ENCODE results near the gene SEMA4A. TPM values are rescaled to one million over a fixed set of nuclear protein-coding genes. Genes with fewer than 3 reads are reported as not detected.

Gene SEMA4A
- total RNA-seq, 3 donors from 2014 or later (not counting 1 experiment from before 2014, with no cell fraction given) = 2.6 to 13.0 (median 7.0) TPM

DNA sequence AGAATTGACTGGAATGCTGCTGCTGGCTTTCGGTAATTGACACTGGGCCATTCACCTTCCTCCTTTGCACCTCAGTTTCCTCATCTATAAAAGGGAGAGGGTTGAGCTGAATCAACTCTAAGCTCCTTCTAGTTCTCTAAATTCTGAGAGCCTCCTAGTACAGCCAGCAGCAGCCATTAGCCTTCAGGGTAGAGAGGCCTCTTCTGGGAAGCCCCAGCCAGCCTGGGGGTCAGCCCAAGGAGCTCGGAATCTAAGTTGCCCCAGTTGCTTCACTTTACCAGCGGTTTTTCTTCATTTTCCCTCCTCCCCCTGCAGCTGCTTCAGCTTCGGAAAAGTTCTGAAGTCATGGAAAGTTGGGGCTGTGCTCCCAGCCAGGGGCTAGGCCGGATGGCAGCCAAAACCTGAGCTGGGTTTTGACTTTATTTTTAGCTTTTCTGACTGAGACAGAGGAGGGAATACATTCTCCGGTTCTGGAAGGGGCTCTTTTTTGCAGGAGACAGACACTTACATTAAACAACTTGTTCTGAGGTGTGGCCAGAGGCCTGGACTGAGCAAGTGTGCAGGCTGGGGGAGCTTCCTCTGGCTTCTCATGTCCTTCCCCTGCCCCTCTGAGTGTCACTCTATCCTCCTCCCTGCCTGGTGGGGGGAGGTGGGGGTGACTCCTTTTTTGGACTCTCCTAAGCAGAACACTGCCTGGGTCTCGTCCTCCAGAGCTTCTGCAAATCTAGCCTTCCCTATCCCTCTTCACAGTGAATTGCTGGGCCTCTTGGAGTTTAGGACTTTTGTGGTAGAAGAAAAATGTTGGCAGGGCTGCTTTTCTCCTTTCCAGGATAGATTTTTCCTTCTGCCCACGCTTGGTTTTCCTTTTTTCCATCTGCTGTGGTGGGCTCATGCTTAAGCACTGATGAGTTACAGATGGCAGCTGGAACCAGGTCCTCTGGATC lies 24.5 kb upstream of the SEMA4A start:
- Mint-ChIP-seq H3K9me3 (no peaks in the 10 kb centered on the region), H3K36me3 (no peaks in the 10 kb centered on the region), H3K4me3 (peak overlapping the region; percentile 53), H3K27ac (peak overlapping the region; percentile 64 to 92), H3K27me3 (ENCODE audit: low read depth in 2 of 2) (no peaks in the 10 kb centered on the region), H3K4me1 (peaks cover 21 to 43% of the 10 kb centered on the region in 2 donors)
- Histone ChIP-seq H3K4me3 (ENCODE audit: low read length) (no peak overlapping the region), H3K27ac (ENCODE audit: low read length) (no peak overlapping the region), H3K4me1 (ENCODE audit: control insufficient read depth, insufficient read depth, low read length) (peaks cover 66% of the 10 kb centered on the region), H3K27me3 (ENCODE audit: control insufficient read depth, insufficient read depth, low read length) (peaks cover 7% of the 10 kb centered on the region), H3K9me3 (ENCODE audit: control insufficient read depth, insufficient read depth, low read length) (no peaks in the 10 kb centered on the region), H3K36me3 (ENCODE audit: control insufficient read depth, insufficient read depth, low read length) (no peaks in the 10 kb centered on the region)
- DNase-seq (no peak), ATAC-seq (no peak)
- TF ChIP-seq, protein P1, sequence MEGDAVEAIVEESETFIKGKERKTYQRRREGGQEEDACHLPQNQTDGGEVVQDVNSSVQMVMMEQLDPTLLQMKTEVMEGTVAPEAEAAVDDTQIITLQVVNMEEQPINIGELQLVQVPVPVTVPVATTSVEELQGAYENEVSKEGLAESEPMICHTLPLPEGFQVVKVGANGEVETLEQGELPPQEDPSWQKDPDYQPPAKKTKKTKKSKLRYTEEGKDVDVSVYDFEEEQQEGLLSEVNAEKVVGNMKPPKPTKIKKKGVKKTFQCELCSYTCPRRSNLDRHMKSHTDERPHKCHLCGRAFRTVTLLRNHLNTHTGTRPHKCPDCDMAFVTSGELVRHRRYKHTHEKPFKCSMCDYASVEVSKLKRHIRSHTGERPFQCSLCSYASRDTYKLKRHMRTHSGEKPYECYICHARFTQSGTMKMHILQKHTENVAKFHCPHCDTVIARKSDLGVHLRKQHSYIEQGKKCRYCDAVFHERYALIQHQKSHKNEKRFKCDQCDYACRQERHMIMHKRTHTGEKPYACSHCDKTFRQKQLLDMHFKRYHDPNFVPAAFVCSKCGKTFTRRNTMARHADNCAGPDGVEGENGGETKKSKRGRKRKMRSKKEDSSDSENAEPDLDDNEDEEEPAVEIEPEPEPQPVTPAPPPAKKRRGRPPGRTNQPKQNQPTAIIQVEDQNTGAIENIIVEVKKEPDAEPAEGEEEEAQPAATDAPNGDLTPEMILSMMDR (IDR thresholded peaks at IDR 0.05) = no peak
- intact Hi-C loops (cut with micrococcal nuclease) = no loop called here
- 75% methylated on average over 6 of the region's 8 CpGs for WGBS (ENCODE audit: insufficient coverage)

DNA sequence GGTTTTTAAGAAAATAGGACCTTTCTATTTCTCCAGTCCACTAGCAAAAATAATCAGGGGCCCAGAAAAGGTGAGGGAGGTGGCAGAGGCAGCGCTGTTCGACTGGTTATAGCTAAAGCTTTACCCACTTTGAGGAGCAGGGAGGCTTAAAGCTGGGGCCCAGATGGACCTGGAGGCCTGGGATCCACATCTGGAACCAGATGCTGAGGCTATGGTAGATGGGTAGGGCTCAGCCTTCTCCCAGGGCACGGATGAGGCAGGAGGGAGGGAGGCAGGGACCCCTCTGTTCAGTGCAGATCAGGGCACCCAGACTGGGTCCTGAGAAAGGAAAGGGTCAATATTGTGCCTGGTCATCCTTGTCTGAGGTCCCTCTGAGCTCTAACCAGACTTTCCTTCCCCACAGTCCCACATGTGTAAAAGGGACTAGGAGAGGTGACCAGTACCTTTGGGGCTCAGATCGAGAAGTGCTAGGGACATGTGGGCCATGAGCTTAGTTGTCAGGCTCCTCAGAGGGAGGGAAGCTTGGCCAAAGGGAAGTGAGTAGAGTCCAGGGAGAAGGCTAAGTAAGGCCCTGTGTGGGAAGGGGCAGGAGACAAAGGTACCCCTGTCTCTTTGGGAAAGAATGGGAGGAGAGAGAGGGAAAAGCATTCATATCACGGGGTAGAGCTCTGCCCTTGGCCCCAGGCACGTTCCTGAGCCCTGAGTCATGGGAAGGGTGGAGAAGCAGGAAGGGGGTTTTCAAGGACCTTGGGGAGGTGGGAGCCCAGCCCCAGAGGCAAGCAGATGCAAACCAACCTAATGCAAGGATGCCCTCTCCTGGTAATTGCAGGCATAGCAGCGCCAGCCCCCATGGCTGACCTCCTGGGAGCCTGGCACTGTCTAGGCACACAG lies 23.5 kb upstream of the SEMA4A start:
- Histone ChIP-seq H3K36me3 (ENCODE audit: control insufficient read depth, insufficient read depth, low read length) (no peaks in the 10 kb centered on the region), H3K4me1 (ENCODE audit: control insufficient read depth, insufficient read depth, low read length) (peaks cover 56% of the 10 kb centered on the region), H3K9me3 (ENCODE audit: control insufficient read depth, insufficient read depth, low read length) (no peaks in the 10 kb centered on the region), H3K27me3 (ENCODE audit: control insufficient read depth, insufficient read depth, low read length) (peaks cover 7% of the 10 kb centered on the region), H3K4me3 (ENCODE audit: low read length) (no peak overlapping the region), H3K27ac (ENCODE audit: low read length) (no peak overlapping the region)
- H3K9me3 Mint-ChIP-seq = no peaks in the 10 kb centered on the region
- WGBS (ENCODE audit: insufficient coverage) = 55% methylated on average over 7 of the region's 7 CpGs
- no peaks in the 10 kb centered on the region for H3K36me3 Mint-ChIP-seq
- H3K4me1 Mint-ChIP-seq = peaks cover 15 to 39% of the 10 kb centered on the region in 2 donors
- no peaks in the 10 kb centered on the region for H3K27me3 Mint-ChIP-seq (ENCODE audit: low read depth in 2 of 2)
- ATAC-seq (peak; percentile 44 to 58 (median 57)), DNase-seq (peak; percentile 74 to 87)
- intact Hi-C loops (cut with micrococcal nuclease) = loop anchor here (1.0 kb wide), 2 partner anchors 34 to 40 kb away; no protein-coding TSS in a partner anchor
- H3K4me3 Mint-ChIP-seq = no peak overlapping the region
- TF ChIP-seq, protein P1 (IDR thresholded peaks at IDR 0.05) = peak; percentile 93
- H3K27ac Mint-ChIP-seq = peak overlapping the region; percentile 63 to 92

DNA sequence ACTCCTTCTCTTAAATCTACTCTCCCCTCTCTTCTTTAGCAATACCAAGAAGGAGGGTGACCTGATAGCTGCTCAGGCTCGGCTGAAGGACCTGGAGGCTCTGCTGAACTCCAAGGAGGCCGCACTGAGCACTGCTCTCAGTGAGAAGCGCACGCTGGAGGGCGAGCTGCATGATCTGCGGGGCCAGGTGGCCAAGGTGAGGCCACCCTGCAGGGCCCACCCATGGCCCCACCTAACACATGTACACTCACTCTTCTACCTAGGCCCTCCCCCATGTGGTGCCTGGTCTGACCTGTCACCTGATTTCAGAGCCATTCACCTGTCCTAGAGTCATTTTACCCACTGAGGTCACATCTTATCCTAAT lies 22.8 kb upstream of the SEMA4A start:
- intact Hi-C loops (cut with micrococcal nuclease) = loop anchor here (1.0 kb wide), 2 partner anchors 34 to 40 kb away; no protein-coding TSS in a partner anchor
- Histone ChIP-seq H3K4me3 (ENCODE audit: low read length) (no peak overlapping the region), H3K27ac (ENCODE audit: low read length) (no peak overlapping the region), H3K27me3 (ENCODE audit: control insufficient read depth, insufficient read depth, low read length) (peaks cover 7% of the 10 kb centered on the region), H3K4me1 (ENCODE audit: control insufficient read depth, insufficient read depth, low read length) (peaks cover 50% of the 10 kb centered on the region), H3K9me3 (ENCODE audit: control insufficient read depth, insufficient read depth, low read length) (no peaks in the 10 kb centered on the region), H3K36me3 (ENCODE audit: control insufficient read depth, insufficient read depth, low read length) (no peaks in the 10 kb centered on the region)
- ATAC-seq = no peak
- no peaks in the 10 kb centered on the region for H3K36me3 Mint-ChIP-seq
- H3K9me3 Mint-ChIP-seq = no peaks in the 10 kb centered on the region
- no peak overlapping the region for H3K27ac Mint-ChIP-seq
- DNase-seq = no peak
- WGBS (ENCODE audit: insufficient coverage) = 83% methylated on average over 6 of the region's 6 CpGs
- H3K27me3 Mint-ChIP-seq (ENCODE audit: low read depth in 2 of 2) = no peaks in the 10 kb centered on the region
- H3K4me1 Mint-ChIP-seq = peaks cover 12 to 34% of the 10 kb centered on the region in 2 donors
- no peak overlapping the region for H3K4me3 Mint-ChIP-seq
- TF ChIP-seq, protein P1 (IDR thresholded peaks at IDR 0.05) = peak; percentile 25

Measured in natural killer cell (primary cell).